Neuronal stem cell (in vitro differentiated cells): ENCODE results near the gene CSGALNACT2.
A peak's percentile ranks its signal among the peaks of the same experiment; 100 is the strongest.

Experiments used
- DNase-seq: peaks from one replicate; pipeline ENCODE4 v3.0.0-alpha.2; 2013; ENCODE audit warnings: low spot score
- H2AFZ ChIP-seq: one replicate; pipeline ENCODE4 v1.6.1; 2013; ENCODE audit warnings: mild to moderate bottlenecking, low read length, inconsistent platforms
- H2AK5ac ChIP-seq: 2 replicates; pipeline ENCODE4 v1.6.1; 2013; ENCODE audit warnings: low read depth, mild to moderate bottlenecking, inconsistent platforms, low read length, moderate library complexity, mixed read lengths
- H2BK120ac ChIP-seq: 2 replicates; pipeline ENCODE4 v1.6.1; 2013; ENCODE audit warnings: low read depth, mild to moderate bottlenecking, inconsistent platforms, low read length, moderate library complexity, mixed read lengths
- H2BK12ac ChIP-seq: one replicate; pipeline ENCODE4 v1.6.1; 2013; ENCODE audit warnings: low read length, inconsistent platforms
- H2BK15ac ChIP-seq: 2 replicates; pipeline ENCODE4 v1.6.1; 2013; ENCODE audit warnings: mild to moderate bottlenecking, low read length, inconsistent platforms, mixed read lengths
- H2BK5ac ChIP-seq: one replicate; pipeline ENCODE4 v1.6.1; 2013; ENCODE audit warnings: inconsistent platforms, mild to moderate bottlenecking, low read length, moderate library complexity
- H3K14ac ChIP-seq: one replicate; pipeline ENCODE4 v1.6.1; 2013; ENCODE audit warnings: low read length, inconsistent platforms
- H3K18ac ChIP-seq: 2 replicates; pipeline ENCODE4 v1.6.1; 2013; ENCODE audit warnings: low read length, inconsistent platforms
- H3K23ac ChIP-seq: 2 replicates; pipeline ENCODE4 v1.6.1; 2013; ENCODE audit warnings: low read depth, mild to moderate bottlenecking, mixed read lengths, low read length, inconsistent platforms; ENCODE audit not compliant: poor library complexity
- H3K27ac ChIP-seq: replicated peaks from 3 replicates; pipeline ENCODE4 v1.5.1; 2013; ENCODE audit warnings: low read length, inconsistent platforms
- H3K27me3 ChIP-seq, 3 experiments: 2 replicates each; pipeline ENCODE4 v1.6.1; 2013; ENCODE audit warnings: low read length in 3 of 3, mild to moderate bottlenecking in 2 of 3, inconsistent platforms in 1 of 3, low read depth in 1 of 3, mixed read lengths in 1 of 3, moderate library complexity in 1 of 3; ENCODE audit not compliant: control insufficient read depth in 3 of 3, insufficient read depth in 3 of 3
- H3K36me3 ChIP-seq, 2 donors: replicated peaks in 1 of 2; 2 replicates each; pipeline ENCODE4 v1.6.1; 2013; ENCODE audit warnings: low read length in 2 of 2; ENCODE audit not compliant: control insufficient read depth in 2 of 2, insufficient read depth in 2 of 2
- H3K4ac ChIP-seq: 2 replicates; pipeline ENCODE4 v1.6.1; 2013; ENCODE audit warnings: inconsistent platforms, mild to moderate bottlenecking, low read length, moderate library complexity
- H3K4me1 ChIP-seq, 2 donors: 1 replicate in 1 of 2; 2 replicates in 1 of 2; pipeline ENCODE4 v1.6.1; 2013; ENCODE audit warnings: low read length in 2 of 2, low read depth in 1 of 2; ENCODE audit not compliant: control insufficient read depth in 2 of 2, insufficient read depth in 1 of 2
- H3K4me2 ChIP-seq: one replicate; pipeline ENCODE4 v1.6.1; 2013; ENCODE audit warnings: mild to moderate bottlenecking, low read length, inconsistent platforms; ENCODE audit not compliant: insufficient read depth, poor library complexity, severe bottlenecking
- H3K4me3 ChIP-seq, 2 donors: 2 replicates each; pipeline ENCODE4 v1.5.1; 2013; ENCODE audit warnings: low read length in 2 of 2, mild to moderate bottlenecking in 2 of 2, inconsistent platforms in 1 of 2, moderate library complexity in 1 of 2
- H3K79me1 ChIP-seq: one replicate; pipeline ENCODE4 v1.6.1; 2013; ENCODE audit warnings: low read depth, mild to moderate bottlenecking, inconsistent platforms, low read length, moderate library complexity
- H3K9ac ChIP-seq: one replicate; pipeline ENCODE4 v1.6.1; 2013; ENCODE audit warnings: mild to moderate bottlenecking, low read depth, low read length, inconsistent platforms; ENCODE audit not compliant: poor library complexity
- H3K9me3 ChIP-seq, 2 donors: replicated peaks in 1 of 2; 2 replicates each; pipeline versions ENCODE3 to v1.6.1; 2013; ENCODE audit warnings: low read length in 2 of 2, mild to moderate bottlenecking in 2 of 2, inconsistent platforms in 1 of 2, low read depth in 1 of 2, mixed read lengths in 1 of 2, moderate library complexity in 1 of 2; ENCODE audit not compliant: control insufficient read depth in 2 of 2, insufficient read depth in 1 of 2
- H4K8ac ChIP-seq: one replicate; pipeline ENCODE4 v1.6.1; 2013; ENCODE audit warnings: low read depth, mild to moderate bottlenecking, inconsistent platforms, low read length, moderate library complexity
- H4K91ac ChIP-seq: one replicate; pipeline ENCODE4 v1.6.1; 2013; ENCODE audit warnings: low read length, low read depth, mild to moderate bottlenecking, inconsistent platforms; ENCODE audit not compliant: poor library complexity
- WGBS, 2 donors: extraction: QIAGEN DNeasy Blood & Tissue Kit; methylation state at CpG; one replicate each; pipeline ENCODE4 v1.1.7; 2013; ENCODE audit warnings: missing lambda C conversion rate in 2 of 2, mixed read lengths in 1 of 2; ENCODE audit not compliant: insufficient read length in 2 of 2, insufficient replicate concordance in 1 of 2; ENCODE audit errors: extremely low coverage in 2 of 2; 5-methylcytosine and 5-hydroxymethylcytosine counted together

The CSGALNACT2 gene

GRCh38 chr10:43099928-43100327 lies 38.3 kb upstream of the CSGALNACT2 start:
- no peak overlapping the region for H2AK5ac ChIP-seq
- no peak overlapping the region for H4K8ac ChIP-seq
- no CpG with 5 or more reads among the region's 4 CpGs for WGBS, 2 donors
- H3K4me2 ChIP-seq = no peak overlapping the region
- H2BK5ac ChIP-seq = no peak overlapping the region
- no peak overlapping the region for H3K18ac ChIP-seq
- H2BK120ac ChIP-seq = no peak overlapping the region
- no peak overlapping the region for H2AFZ ChIP-seq
- H3K27me3 ChIP-seq = peaks cover 0 to 40% (median 9%) of the 10 kb centered on the region in 3 experiments
- no peak overlapping the region for H3K9ac ChIP-seq
- H3K4me1 ChIP-seq = peaks cover 0 to 3% of the 10 kb centered on the region in 2 donors
- H3K4ac ChIP-seq = no peak overlapping the region
- no peak overlapping the region for H4K91ac ChIP-seq
- H2BK15ac ChIP-seq = no peak overlapping the region
- H3K27ac ChIP-seq = no peak overlapping the region
- H3K9me3 ChIP-seq = no peaks in the 10 kb centered on the region
- H3K14ac ChIP-seq = no peak overlapping the region
- no peak for DNase-seq
- no peak overlapping the region for H3K4me3 ChIP-seq
- H2BK12ac ChIP-seq = no peak overlapping the region
- no peak overlapping the region for H3K23ac ChIP-seq
- H3K79me1 ChIP-seq = peaks cover 1% of the 10 kb centered on the region
- H3K36me3 ChIP-seq = no peaks in the 10 kb centered on the region

- no peak overlapping the region for H3K4me2 ChIP-seq
- H2AFZ ChIP-seq = no peak overlapping the region
- no peak overlapping the region for H3K4ac ChIP-seq
- no peak overlapping the region for H2BK5ac ChIP-seq
- no peaks in the 10 kb centered on the region for H3K36me3 ChIP-seq
- H3K4me3 ChIP-seq = no peak overlapping the region
- DNase-seq = no peak
- no peak overlapping the region for H3K18ac ChIP-seq
- no peak overlapping the region for H2BK15ac ChIP-seq
- no peak overlapping the region for H2BK120ac ChIP-seq
- no peak overlapping the region for H4K8ac ChIP-seq
- no CpG with 5 or more reads among the region's 17 CpGs for WGBS, 2 donors
- no peak overlapping the region for H3K9ac ChIP-seq
- peaks cover 4% of the 10 kb centered on the region for H3K79me1 ChIP-seq
- no peak overlapping the region for H3K27ac ChIP-seq
- peaks cover 3 to 4% of the 10 kb centered on the region in 2 donors for H3K4me1 ChIP-seq
- no peak overlapping the region for H3K14ac ChIP-seq
- H3K27me3 ChIP-seq = peaks cover 0 to 43% (median 11%) of the 10 kb centered on the region in 3 experiments
- no peak overlapping the region for H4K91ac ChIP-seq
- H3K23ac ChIP-seq = no peak overlapping the region
- no peak overlapping the region for H2BK12ac ChIP-seq
- no peaks in the 10 kb centered on the region for H3K9me3 ChIP-seq
- H2AK5ac ChIP-seq = no peak overlapping the region
Observed at GRCh38 chr10:43100366-43100765, 37.9 kb upstream of the CSGALNACT2 start.

- no CpG with 5 or more reads among the region's 19 CpGs for WGBS, 2 donors
- no peaks in the 10 kb centered on the region for H3K9me3 ChIP-seq
- no peak overlapping the region for H4K91ac ChIP-seq
- H2BK120ac ChIP-seq = no peak overlapping the region
- H2BK5ac ChIP-seq = no peak overlapping the region
- H2AK5ac ChIP-seq = peak overlapping the region; percentile 57
- no peak for DNase-seq
- H3K27me3 ChIP-seq = peaks cover 0 to 34% (median 11%) of the 10 kb centered on the region in 3 experiments
- H3K36me3 ChIP-seq = no peaks in the 10 kb centered on the region
- no peak overlapping the region for H3K14ac ChIP-seq
- peak overlapping the region; percentile 67 for H3K9ac ChIP-seq
- H2BK15ac ChIP-seq = peak overlapping the region; percentile 30
- H3K23ac ChIP-seq = peak overlapping the region; percentile 36
- H2BK12ac ChIP-seq = peak overlapping the region; percentile 66
- H4K8ac ChIP-seq = no peak overlapping the region
- no peak overlapping the region for H3K4me3 ChIP-seq
- peak overlapping the region; percentile 86 for H3K18ac ChIP-seq
- H3K4ac ChIP-seq = no peak overlapping the region
- H3K4me2 ChIP-seq = no peak overlapping the region
- peaks cover 4% of the 10 kb centered on the region for H3K79me1 ChIP-seq
- no peak overlapping the region for H3K27ac ChIP-seq
- no peak overlapping the region for H2AFZ ChIP-seq
- peaks cover 4 to 6% of the 10 kb centered on the region in 2 donors for H3K4me1 ChIP-seq
Observed at GRCh38 chr10:43102063-43102828, 36.0 kb upstream of the CSGALNACT2 start.

DNA sequence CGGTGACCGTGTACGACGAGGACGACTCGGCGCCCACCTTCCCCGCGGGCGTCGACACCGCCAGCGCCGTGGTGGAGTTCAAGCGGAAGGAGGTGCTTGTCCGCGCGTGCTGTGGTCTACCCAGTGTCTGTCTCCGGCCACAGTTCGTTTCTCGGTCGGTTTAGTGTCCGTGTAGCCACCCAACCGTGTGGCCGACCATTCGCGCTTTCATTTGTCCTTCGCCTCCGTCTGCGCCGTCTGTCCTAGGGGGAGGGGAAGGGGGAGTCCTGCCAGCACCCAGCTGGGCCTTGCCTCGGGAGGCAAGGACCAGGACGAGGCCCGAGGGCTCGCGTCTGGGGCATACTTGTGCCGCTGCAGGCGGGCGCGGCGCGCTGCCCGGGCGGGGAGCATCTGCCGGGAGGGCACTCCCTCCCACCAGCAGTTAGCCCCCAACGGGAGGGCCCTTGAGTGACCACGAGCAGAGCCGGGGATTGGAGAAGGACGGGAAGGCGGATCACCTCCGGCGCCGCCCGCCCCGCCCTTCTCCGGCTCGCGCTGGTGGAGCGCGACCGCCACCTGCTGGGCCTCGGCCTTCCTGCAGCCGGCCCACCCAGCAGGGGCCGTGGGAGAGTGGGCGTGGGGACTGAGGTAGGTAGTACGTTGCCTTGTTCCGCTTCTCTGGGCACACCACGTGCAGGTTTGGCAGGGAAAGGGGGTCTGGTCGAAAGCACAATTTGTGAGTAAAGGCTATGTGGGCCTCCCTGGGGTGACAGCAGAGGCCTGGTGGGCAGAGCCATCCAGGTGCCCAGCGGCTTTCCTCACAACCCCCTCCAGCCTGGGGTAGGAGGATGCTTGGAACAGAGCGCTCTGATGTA lies 32.9 kb upstream of the CSGALNACT2 start:
- H3K18ac ChIP-seq = peak overlapping the region; percentile 98
- no CpG with 5 or more reads among the region's 71 CpGs for WGBS, 2 donors
- peak overlapping the region; percentile 52 for H3K23ac ChIP-seq
- H2AFZ ChIP-seq = peak overlapping the region; percentile 99
- peak; percentile 81 for DNase-seq
- peak overlapping the region; percentile 97 for H3K4me2 ChIP-seq
- peak overlapping the region; percentile 82 for H2AK5ac ChIP-seq
- no peaks in the 10 kb centered on the region for H3K36me3 ChIP-seq
- H3K14ac ChIP-seq = peak overlapping the region; percentile 99
- H3K4me3 ChIP-seq = peak overlapping the region; percentile 39 to 82
- peak overlapping the region; percentile 11 for H2BK5ac ChIP-seq
- H3K9me3 ChIP-seq = no peaks in the 10 kb centered on the region
- H3K27ac ChIP-seq = no peak overlapping the region
- peak overlapping the region; percentile 56 for H4K8ac ChIP-seq
- no peak overlapping the region for H3K4ac ChIP-seq
- H3K27me3 ChIP-seq = peaks cover 0 to 37% (median 11%) of the 10 kb centered on the region in 3 experiments
- H2BK12ac ChIP-seq = peak overlapping the region; percentile 87
- H3K79me1 ChIP-seq = peaks cover 4% of the 10 kb centered on the region
- peak overlapping the region; percentile 91 for H3K9ac ChIP-seq
- peak overlapping the region; percentile 77 for H2BK15ac ChIP-seq
- peaks cover 4 to 6% of the 10 kb centered on the region in 2 donors for H3K4me1 ChIP-seq
- H4K91ac ChIP-seq = no peak overlapping the region
- H2BK120ac ChIP-seq = peak overlapping the region; percentile 76
